Neutrophil (primary cell): Measurements from ENCODE around the gene ZFYVE27.

Source experiments
- H3K27ac ChIP-seq: fragments of 200-600 bp; sonication (generic); 2 replicates; pipeline ENCODE4 v1.5.1; 2016; ENCODE audit warnings: mild to moderate bottlenecking, moderate library complexity
- H3K27me3 ChIP-seq: fragments of 200-600 bp; sonication (generic); 2 replicates; pipeline ENCODE4 v1.6.0; 2016; ENCODE audit warnings: mild to moderate bottlenecking
- H3K36me3 ChIP-seq: fragments of 200-600 bp; sonication (generic); 2 replicates; pipeline ENCODE4 v1.5.1; 2017
- H3K4me1 ChIP-seq, 2 experiments: fragments of 200-600 bp in 1 of 2; sonication (generic) in 1 of 2; 1 replicate in 1 of 2; 2 replicates in 1 of 2; pipeline versions ENCODE4 v1.5.1 to v1.6.1; 2013 to 2016; ENCODE audit warnings: low read depth in 1 of 2, low read length in 1 of 2, mild to moderate bottlenecking in 1 of 2, moderate library complexity in 1 of 2; ENCODE audit not compliant: control insufficient read depth in 1 of 2, insufficient read depth in 1 of 2
- H3K4me3 ChIP-seq, 2 experiments: fragments of 200-600 bp in 1 of 2; sonication (generic) in 1 of 2; 1 replicate in 1 of 2; 2 replicates in 1 of 2; pipeline ENCODE4 v1.5.1; 2013 to 2016; ENCODE audit warnings: low read depth in 1 of 2, low read length in 1 of 2, mild to moderate bottlenecking in 1 of 2, moderate library complexity in 1 of 2
- H3K9me3 ChIP-seq: fragments of 200-600 bp; sonication (generic); 2 replicates; pipeline ENCODE4 v1.5.1; 2016
- TF ChIP-seq, protein P1 (sequence below): fragments of 200-600 bp; sonication (generic); IDR thresholded peaks from 2 replicates; pipeline ENCODE4 v1.5.1; 2016; ENCODE audit warnings: antibody characterized with exemption

Gene ZFYVE27

DNA sequence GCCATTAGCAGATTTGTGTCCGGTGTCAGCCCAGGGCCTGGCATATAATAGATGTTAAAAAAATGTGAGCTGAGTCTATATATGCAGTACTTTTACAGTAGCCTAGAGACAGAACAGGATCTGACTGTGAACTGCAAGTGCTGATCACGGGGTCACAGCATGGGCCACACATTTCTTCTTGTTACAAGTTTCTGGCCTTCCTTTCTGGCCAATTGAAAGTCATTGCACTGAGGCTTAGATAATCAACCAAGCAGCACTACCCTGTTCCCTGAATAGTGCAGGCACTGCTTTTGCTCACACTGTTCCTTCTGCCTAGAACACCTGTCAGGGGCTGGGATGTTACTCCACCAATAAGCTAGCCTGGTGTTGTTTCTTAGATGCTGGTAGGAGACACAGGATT is 28.8 kb upstream of the ZFYVE27 start:
- H3K4me3 ChIP-seq, result no peak overlapping the region
- no peaks in the 10 kb centered on the region for H3K9me3 ChIP-seq
- peaks cover 5% of the 10 kb centered on the region for H3K27me3 ChIP-seq
- H3K27ac ChIP-seq, result no peak overlapping the region
- peaks cover 15 to 16% of the 10 kb centered on the region in 2 experiments for H3K4me1 ChIP-seq
- TF ChIP-seq, protein P1, sequence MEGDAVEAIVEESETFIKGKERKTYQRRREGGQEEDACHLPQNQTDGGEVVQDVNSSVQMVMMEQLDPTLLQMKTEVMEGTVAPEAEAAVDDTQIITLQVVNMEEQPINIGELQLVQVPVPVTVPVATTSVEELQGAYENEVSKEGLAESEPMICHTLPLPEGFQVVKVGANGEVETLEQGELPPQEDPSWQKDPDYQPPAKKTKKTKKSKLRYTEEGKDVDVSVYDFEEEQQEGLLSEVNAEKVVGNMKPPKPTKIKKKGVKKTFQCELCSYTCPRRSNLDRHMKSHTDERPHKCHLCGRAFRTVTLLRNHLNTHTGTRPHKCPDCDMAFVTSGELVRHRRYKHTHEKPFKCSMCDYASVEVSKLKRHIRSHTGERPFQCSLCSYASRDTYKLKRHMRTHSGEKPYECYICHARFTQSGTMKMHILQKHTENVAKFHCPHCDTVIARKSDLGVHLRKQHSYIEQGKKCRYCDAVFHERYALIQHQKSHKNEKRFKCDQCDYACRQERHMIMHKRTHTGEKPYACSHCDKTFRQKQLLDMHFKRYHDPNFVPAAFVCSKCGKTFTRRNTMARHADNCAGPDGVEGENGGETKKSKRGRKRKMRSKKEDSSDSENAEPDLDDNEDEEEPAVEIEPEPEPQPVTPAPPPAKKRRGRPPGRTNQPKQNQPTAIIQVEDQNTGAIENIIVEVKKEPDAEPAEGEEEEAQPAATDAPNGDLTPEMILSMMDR, result no peak
- H3K36me3 ChIP-seq, result no peaks in the 10 kb centered on the region

DNA sequence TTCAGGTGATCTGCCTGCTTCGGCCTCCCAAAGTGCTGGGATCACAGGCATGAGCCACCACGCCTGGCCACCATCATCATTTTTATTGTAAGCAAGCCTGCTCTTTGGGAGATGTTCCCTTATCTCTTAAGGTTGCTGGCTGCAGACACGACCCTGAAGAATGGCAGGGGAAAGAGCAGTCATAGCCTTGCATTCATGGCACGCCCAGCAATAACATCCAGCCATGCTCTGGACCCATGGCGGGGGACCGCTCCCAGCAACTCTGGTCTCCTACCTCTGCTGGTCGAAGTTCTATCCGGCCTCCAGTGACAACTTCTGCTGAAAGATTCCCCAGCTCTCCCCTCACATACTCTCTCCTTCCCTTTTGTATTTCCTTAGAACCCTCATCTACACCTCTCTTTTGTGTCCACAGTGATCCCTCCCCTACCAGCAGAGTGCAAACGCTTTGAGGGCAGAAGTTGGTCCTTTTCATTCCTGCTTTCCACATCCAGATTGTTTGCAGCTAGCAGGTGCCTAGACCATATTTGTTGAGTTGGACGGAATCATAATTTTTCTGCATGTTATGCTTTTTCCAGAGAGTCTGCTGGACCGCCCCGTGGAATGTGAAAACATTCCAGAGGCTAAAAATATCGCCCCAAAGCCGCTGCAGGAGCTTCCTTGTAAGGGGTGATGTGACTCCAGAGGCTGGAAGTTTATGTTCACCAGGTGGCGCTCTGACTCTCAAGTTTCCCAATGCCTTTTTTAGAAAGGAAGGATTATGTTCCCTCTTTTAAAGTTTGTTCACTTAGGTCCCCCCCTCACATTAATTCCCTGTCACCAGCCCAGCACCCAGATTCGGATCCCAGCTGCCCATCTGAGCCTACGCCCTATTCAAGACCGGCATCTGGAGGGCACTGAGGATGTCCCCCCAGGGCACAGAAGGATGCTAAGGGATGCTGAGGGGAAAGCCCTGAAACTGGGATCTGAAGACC is 27.7 kb upstream of the ZFYVE27 start:
- Histone ChIP-seq H3K4me1 (peaks cover 24% of the 10 kb centered on the region in 2 experiments), H3K36me3 (no peaks in the 10 kb centered on the region), H3K27ac (no peak overlapping the region), H3K9me3 (no peaks in the 10 kb centered on the region), H3K4me3 (no peak overlapping the region), H3K27me3 (peaks cover 14% of the 10 kb centered on the region)
- TF ChIP-seq, protein P1, result no peak

DNA sequence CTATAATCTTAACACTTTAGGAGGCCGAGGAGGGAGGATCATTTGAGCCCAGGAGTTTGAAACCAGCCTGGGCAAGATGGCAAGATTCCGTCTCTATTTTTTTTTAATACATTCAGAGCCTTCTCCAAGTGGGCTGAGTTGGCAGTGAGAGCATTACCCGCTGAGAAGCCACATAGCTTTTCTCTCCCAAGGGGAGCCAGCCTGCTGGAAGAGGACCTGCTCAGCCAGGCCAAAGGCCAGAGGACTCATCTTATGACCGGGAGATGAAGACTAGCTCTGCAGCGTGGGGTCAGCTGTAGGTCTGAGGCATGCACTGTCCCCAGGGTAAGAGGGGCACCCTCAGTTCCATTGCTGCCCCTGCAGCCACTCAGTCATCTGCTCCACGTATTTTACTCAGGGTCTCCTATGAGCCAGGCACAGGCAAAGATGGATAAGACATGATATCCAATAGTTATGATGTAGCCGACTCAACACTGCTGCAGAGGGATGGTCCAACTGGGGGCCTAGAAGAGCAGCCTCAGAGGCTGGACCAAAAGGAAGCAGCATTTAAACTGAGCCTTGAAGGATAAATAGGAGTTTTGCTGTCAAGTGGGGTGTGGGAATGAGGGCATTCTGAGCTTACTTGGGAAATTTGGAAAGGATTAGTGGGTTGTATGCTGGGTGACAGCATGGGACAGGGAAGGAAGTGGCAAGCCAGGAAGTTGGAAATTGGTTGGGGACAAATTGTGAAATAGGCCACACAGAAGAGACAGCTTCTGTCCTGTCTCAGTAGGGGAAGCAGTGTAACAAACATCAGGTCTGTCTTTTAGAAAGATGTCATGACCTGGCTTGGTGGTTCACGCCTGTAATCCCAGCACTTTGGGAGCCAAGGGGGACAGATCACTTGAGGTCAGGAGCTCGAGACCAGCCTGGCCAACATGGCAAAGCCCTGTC is 25.0 kb upstream of the ZFYVE27 start:
- TF ChIP-seq, protein P1, result no peak
- H3K27me3 ChIP-seq, result peaks cover 28% of the 10 kb centered on the region
- no peaks in the 10 kb centered on the region for H3K9me3 ChIP-seq
- H3K27ac ChIP-seq, result no peak overlapping the region
- H3K36me3 ChIP-seq, result no peaks in the 10 kb centered on the region
- no peak overlapping the region for H3K4me3 ChIP-seq
- H3K4me1 ChIP-seq, result peaks cover 24 to 30% of the 10 kb centered on the region in 2 experiments

- no peak within 1 kb of the TSS for H3K27ac ChIP-seq
- peaks cover 28 to 30% of the 10 kb centered on the region in 2 experiments for H3K4me1 ChIP-seq
- TF ChIP-seq, protein P1, result no peak
- no peaks in the 10 kb centered on the region for H3K36me3 ChIP-seq
- no peaks in the 10 kb centered on the region for H3K9me3 ChIP-seq
- H3K4me3 ChIP-seq, result peak within 1 kb of the TSS; percentile 63 to 69
- peaks cover 28% of the 10 kb centered on the region for H3K27me3 ChIP-seq
Measured at GRCh38 chr10:97713339-97713825, 23.5 kb upstream of the ZFYVE27 start, which contains the start of gene MARVELD1. MARVELD1 (plus strand) TSS chr10:97713730; CDS start chr10:97713877, 147 bp downstream.

GRCh38 chr10:97713826-97714400 is 23.0 kb upstream of the ZFYVE27 start:
- Histone ChIP-seq H3K4me1 (peaks cover 30 to 34% of the 10 kb centered on the region in 2 experiments), H3K27me3 (peaks cover 28% of the 10 kb centered on the region), H3K36me3 (no peaks in the 10 kb centered on the region), H3K27ac (no peak overlapping the region), H3K9me3 (no peaks in the 10 kb centered on the region), H3K4me3 (peak overlapping the region; percentile 63 to 69)
- TF ChIP-seq, protein P1, result no peak
